ENCODE data around the gene TAF10. TPM values are rescaled to one million over a fixed set of nuclear protein-coding genes. Genes with fewer than 3 reads are reported as not detected.

Gene TAF10
- total RNA-seq, 1 donor from 2014 or later: 143 TPM

GRCh38 chr11:6626971-6627761 lies 15.2 kb upstream of the TAF10 start:
- Mint-ChIP-seq H3K9me3 (no peaks in the 10 kb centered on the region), H3K4me3 (no peak overlapping the region), H3K36me3 (ENCODE audit: low read depth) (peaks cover 29% of the 10 kb centered on the region), H3K27me3 (ENCODE audit: low read depth) (peaks cover 14% of the 10 kb centered on the region), H3K27ac (ENCODE audit: unreplicated experiment) (no peak overlapping the region), H3K4me1 (no peaks in the 10 kb centered on the region)
- DNase-seq (ENCODE audit: low read depth, low spot score): no peak
- TF ChIP-seq, protein P1, sequence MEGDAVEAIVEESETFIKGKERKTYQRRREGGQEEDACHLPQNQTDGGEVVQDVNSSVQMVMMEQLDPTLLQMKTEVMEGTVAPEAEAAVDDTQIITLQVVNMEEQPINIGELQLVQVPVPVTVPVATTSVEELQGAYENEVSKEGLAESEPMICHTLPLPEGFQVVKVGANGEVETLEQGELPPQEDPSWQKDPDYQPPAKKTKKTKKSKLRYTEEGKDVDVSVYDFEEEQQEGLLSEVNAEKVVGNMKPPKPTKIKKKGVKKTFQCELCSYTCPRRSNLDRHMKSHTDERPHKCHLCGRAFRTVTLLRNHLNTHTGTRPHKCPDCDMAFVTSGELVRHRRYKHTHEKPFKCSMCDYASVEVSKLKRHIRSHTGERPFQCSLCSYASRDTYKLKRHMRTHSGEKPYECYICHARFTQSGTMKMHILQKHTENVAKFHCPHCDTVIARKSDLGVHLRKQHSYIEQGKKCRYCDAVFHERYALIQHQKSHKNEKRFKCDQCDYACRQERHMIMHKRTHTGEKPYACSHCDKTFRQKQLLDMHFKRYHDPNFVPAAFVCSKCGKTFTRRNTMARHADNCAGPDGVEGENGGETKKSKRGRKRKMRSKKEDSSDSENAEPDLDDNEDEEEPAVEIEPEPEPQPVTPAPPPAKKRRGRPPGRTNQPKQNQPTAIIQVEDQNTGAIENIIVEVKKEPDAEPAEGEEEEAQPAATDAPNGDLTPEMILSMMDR (conservative IDR thresholded peaks at IDR 0.05): no peak

- peaks cover 4% of the 10 kb centered on the region for H3K27me3 Mint-ChIP-seq (ENCODE audit: low read depth)
- peaks cover 19% of the 10 kb centered on the region for H3K36me3 Mint-ChIP-seq (ENCODE audit: low read depth)
- H3K27ac Mint-ChIP-seq (ENCODE audit: unreplicated experiment): no peak overlapping the region
- H3K9me3 Mint-ChIP-seq: no peaks in the 10 kb centered on the region
- no peak for DNase-seq (ENCODE audit: low read depth, low spot score)
- H3K4me1 Mint-ChIP-seq: no peaks in the 10 kb centered on the region
- no peak overlapping the region for H3K4me3 Mint-ChIP-seq
- TF ChIP-seq, protein P1 (conservative IDR thresholded peaks at IDR 0.05): no peak
Measured at GRCh38 chr11:6625832-6626420, 13.9 kb upstream of the TAF10 start.

DNA sequence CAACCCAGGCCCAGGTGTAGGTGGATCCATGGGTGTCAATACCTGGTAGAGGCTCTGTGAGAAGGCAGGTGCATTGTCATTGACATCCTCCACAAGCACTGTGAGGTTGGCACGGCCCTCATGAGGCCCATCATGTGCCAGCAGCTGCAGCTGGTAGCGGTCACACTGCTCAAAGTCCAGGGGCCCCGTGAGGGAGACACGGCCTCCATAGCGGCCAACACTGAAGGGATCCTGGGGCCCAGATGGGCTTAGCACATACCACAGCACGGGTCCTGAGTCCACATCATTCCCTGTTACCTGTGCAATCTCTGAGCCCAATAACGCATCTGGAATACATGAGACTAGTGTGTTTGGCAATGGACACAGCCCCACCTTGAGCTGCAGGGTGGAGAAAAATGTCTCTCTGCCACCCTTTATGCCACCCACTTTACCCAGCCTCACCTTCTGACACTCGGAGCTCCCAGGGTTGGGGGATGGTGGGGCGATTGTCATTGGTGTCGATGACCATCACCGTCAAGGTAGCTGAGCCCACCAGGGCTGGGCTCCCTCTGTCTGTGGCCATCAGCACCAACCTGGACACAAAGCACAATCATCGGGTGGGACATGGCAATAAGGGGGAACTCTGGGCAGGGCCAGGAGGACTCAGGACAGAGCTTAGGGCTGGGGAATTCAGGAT lies 13.3 kb upstream of the TAF10 start:
- Mint-ChIP-seq H3K27me3 (ENCODE audit: low read depth) (no peaks in the 10 kb centered on the region), H3K36me3 (ENCODE audit: low read depth) (peaks cover 15% of the 10 kb centered on the region), H3K4me3 (no peak overlapping the region), H3K9me3 (no peaks in the 10 kb centered on the region), H3K4me1 (no peaks in the 10 kb centered on the region), H3K27ac (ENCODE audit: unreplicated experiment) (no peak overlapping the region)
- DNase-seq (ENCODE audit: low read depth, low spot score): no peak
- TF ChIP-seq, protein P1 (conservative IDR thresholded peaks at IDR 0.05): no peak

DNA sequence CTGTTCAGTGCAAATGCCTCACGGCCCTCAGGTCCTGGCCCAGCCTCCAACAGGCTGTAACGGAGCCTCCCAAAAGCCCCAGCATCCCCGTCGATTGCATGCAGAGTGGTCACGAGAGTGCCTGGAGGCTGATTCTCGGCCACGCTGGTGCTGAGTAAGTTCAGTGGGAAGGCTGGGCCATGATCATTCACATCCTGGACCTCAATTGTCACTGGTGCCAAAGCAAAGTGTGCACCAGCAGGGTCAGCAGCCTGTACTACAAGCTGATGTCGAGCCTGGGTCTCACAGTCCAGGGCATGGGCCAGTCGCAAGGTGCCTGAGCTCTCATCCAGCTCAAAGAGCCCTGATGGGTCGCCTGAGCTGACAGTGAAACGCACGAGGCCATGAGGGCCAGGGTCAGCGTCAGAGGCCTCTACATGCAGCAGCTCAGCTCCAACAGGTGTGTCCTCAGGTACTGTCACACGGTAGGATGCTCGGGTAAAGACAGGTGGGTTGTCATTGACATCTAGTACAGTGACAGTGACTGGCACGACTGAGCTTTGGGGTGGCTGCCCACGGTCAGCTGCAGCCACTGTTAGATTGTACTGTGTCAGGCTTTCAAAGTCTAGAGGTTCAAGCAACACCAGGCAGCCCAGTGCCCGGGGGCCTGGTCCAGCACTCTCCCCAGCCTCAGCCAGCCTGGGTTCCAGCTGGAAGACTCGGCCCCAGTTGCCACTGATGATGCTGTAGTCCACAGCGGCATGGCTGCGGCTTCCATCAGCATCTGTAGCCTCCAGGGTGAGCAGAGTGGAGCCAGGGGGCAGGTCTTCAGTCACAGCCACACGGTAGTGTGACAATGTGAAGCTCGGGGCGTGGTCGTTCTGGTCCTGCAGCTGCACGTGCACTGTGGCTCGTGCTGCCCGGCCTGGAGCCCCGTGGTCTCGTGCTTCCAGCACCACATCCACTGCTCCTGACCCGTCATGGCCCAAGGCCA lies 11.7 kb upstream of the TAF10 start:
- H3K4me3 Mint-ChIP-seq: no peak overlapping the region
- TF ChIP-seq, protein P1 (conservative IDR thresholded peaks at IDR 0.05): no peak
- peaks cover 7% of the 10 kb centered on the region for H3K36me3 Mint-ChIP-seq (ENCODE audit: low read depth)
- no peak overlapping the region for H3K27ac Mint-ChIP-seq (ENCODE audit: unreplicated experiment)
- no peaks in the 10 kb centered on the region for H3K4me1 Mint-ChIP-seq
- H3K9me3 Mint-ChIP-seq: no peaks in the 10 kb centered on the region
- H3K27me3 Mint-ChIP-seq (ENCODE audit: low read depth): no peaks in the 10 kb centered on the region
- no peak for DNase-seq (ENCODE audit: low read depth, low spot score)
